ENCODE results near the gene SMIM5.

DNA sequence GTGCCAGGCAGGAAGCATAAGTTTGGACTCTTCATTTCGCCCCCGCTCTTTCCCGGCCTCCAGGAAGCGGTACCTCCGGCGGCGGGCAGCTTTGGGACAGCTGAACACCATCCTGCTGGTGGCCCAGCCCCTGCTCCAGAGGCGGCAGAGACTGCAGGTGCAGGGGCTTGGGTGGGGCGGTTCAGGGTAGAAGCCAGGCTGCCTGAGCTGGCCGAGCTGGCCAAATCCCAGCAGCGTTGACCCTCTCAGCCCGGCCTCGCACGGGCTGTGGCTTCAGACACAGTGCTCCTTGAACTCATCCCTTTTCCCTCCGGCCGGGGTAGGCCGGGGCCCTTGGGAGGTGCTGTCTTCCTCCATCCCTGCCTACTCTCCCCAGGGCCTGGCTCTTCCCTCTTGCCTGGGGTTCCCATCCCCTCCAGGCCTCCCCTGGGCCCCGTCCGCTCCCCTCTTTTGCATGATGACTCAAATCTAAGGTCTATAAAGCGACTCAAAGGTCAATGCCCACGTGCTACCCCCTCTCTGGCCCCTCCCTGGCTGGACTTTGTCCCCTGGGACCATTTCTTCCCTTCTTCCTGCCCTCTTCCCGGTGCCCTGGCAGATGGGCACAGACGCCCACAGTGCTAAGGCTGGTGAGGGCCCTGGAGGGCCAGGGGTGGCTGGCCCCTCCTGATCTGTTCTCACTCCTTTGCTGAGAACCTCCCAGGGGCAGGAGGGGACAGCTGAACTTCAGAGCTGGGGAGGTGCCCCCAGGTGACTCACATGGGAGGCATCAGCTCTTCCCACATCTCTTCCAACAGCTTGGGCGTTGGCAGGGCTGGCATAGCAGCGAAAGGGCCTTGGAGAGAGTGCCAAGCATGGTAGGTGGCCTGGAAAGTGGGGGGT is 22.9 kb upstream of the SMIM5 start:
- TF ChIP-seq POLR2A (IDR thresholded peaks at IDR 0.05) (no peak), CTCF (IDR thresholded peaks at IDR 0.05) (no peak)
